Activated CD4-positive, CD25-positive, alpha-beta regulatory T cell treated with anti-CD3 and anti-CD28 coated beads, Interleukin-2, amount 50 U/mL, for 24 hours (primary cell): ENCODE results near the gene RGR.

Experiments used
- ATAC-seq, 2 donors: fragments of 150-1000 bp; cut with Tn5 transposase; one replicate each; pipeline ENCODE4 v1.10.0; 2021; ENCODE audit warnings: mild to moderate bottlenecking in 1 of 2, moderate library complexity in 1 of 2

The RGR gene

DNA sequence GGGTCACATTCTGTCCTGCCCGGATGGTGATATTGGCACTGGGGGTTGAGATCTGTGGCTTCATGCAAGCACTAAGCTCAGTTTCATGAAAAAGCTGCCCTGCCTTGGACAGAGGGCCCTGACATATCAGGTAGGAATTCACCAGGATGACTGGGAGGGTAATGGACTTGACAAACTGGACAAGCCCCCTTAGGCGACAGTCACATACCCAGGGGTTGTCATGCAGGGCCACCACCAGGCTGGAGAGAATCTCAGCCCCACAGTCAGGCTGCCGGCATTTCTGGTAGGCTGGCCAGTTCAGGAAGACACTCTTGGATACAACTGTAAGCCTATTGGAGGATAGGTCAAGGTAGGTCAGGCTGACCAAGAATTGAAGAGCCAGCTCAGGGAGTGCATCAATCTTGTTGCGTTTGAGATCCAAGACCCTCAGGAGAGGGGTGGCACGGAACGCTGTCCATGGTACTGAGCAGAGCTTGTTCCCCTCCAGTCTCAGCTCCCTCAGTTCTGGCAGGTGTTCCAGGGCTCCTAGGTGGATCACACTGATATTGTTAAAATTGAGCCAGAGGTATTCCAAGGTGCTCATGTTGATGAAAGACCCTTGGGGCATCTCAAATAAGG is 20.3 kb upstream of the RGR start:
- no peak for ATAC-seq

DNA sequence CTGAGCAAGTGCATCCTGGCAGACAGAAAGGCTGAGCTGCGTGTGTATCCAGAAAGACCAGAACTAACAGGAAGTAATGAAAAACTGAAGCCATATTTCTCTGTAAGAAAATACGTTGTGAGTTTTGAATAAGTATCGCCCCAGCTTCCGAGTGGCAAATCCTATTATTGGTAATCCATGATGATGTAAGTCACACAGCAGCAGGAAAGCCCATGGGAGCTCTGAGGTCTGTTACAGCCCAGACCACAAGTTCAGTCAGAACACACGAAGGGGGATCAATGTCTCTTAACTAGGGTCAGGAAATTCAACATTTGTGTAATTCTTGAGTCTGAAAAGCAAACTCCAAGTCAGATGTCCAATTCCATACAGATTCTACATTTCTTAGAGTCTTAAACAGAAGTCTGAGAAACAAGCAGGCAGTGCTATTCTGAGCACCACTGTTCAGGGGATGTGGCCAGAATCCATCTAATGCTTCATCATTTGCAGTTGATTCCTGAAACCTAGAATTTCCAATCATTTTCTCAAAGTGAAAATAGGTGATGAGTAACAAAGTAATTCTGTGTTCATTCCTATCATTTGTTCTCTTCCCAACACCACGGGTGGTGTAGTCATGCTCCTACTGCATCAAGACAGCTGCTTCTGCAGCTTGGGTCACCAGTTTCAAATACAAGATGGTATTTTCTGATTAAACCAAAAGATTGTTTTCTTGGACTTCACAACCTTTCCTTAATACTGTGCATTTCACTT is 19.3 kb upstream of the RGR start, which contains the start of gene LRIT2:
Gene LRIT2, minus strand, starts transcription at position 118 of the 747 bp plus-strand sequence. Its CDS starts 24 bp downstream, at position 94.
- ATAC-seq: no peak

DNA sequence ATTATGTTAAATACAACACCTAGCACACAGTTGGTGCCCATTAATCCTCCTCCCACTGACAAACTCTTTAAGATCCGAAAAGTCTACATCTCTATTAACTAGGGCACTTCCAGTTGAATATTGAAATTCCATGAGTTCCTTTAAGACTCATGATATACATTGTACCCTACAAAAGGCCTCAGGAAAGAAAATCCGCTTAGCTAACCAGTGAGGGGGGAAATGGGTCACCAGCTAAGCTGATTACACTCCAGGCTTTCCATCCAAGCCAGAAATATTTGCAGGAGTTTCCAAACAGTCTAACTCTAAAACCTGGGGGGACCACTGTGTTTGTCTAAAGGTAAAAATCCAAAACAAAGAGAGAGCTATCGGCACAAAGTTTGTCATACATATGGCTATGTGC is 18.2 kb upstream of the RGR start:
- no peak for ATAC-seq

DNA sequence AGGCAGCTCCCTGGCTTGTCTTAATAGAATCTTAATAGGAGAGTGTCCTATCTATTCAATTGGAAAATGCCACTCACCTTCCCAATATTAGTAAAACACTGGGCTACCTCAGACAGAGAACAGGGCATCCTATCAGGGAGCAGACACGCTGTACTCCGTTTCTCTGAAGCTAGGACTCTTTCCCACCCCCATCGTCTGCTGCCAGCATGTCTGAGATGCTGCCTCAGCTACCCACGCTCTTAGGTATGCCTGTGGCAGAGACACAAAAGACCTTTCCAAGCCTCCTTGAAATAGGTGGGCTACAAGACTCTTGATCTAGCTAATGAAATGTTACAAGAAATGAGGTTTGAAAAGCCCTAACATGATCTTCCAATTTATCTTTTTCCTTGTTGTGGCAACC is 17.0 kb upstream of the RGR start:
- no peak for ATAC-seq

DNA sequence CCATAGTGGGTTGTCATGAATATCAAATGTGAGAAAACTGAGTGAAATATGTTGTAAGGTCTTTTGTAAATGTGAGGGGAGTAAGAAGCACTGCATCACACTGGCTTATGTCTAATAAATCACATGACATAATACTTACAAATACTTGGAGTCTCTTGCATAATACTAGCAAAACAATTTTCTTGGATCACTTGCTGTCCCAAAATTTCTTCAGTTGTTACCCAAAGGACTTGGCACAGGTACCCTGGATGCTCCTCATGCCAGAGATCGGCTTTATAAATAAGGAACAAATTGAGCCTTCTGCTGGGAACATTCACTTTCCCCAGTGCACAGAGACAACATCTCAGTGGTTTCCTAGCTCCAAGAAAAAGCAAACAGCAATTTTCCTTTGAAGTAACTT is 14.5 kb upstream of the RGR start:
- no peak for ATAC-seq

DNA sequence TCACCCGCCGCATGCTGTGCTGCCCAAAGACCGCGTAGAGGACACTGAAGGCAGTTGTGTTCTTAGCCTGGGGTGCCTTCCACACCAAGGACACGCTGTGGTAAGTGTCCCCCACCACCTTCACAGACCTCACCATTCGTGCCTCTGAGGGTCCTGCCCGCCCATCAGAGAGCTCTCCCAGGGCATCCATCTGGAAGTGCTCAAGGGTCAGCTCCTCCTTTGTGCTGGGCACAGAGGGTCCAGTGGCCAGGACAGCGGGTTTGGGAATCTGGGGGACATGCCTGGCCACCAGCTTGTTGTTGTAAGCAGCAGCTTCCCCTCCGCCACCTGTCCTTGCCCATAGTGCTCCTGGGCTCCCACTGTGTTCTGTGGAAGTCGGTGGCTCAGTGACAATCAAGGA is 12.5 kb upstream of the RGR start:
- no peak for ATAC-seq

DNA sequence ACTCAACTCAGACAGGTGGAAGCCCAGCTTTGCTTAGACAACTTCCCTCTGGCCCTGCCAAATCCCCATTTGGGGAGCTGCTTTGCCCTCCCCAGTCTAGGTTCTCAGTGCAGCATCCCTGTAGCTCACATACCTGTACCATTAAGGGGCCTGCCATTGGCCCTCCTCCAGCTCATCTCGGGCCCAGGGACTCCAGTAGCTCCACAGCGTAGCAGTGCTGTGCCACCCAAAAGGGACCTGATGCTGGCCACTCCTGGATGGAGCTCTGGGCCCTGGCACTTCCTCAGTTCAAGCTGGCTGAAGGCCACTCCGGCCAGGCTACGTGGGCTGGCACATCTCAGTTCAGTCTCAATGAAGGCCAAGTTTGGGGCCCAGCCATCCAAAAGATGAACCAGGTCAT is 10.9 kb upstream of the RGR start:
- ATAC-seq: no peak

DNA sequence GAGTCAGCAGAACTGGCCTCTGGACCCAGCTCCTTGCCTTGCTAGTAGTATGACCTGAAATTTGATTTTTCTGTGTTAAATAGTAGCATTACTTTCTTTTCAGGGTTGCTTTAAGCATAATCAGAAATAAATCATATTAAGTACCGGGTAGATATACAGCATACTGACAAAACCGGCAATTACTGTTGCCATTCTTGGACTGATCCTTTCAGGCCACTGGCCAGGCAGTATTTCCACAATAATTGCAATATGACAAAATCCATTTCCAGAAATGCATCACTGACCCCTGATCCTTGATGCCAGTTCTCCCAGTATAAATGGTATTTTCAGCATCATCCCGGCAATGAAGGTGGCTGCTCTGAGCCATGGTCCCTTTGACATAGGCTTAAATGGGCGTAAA is 10.4 kb upstream of the RGR start:
- ATAC-seq: no peak

DNA sequence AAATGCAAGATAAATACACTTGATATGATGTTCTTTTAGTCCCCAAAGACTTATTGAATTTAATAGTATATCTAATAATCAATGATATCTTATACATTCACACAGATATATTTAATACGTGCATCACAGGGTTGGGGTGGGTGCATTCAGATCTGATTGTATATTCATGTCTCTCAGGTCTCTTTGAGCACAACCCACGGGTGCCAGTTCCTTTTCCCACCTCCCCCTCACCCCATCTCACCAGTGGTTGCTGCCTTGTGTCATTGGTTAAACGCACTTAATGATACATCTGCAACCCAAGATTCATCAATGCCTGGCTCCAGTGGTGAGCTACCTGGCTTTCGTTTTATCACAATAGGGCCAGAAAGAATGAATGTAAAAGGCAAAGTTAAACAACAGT is 9.8 kb upstream of the RGR start:
- ATAC-seq: no peak

DNA sequence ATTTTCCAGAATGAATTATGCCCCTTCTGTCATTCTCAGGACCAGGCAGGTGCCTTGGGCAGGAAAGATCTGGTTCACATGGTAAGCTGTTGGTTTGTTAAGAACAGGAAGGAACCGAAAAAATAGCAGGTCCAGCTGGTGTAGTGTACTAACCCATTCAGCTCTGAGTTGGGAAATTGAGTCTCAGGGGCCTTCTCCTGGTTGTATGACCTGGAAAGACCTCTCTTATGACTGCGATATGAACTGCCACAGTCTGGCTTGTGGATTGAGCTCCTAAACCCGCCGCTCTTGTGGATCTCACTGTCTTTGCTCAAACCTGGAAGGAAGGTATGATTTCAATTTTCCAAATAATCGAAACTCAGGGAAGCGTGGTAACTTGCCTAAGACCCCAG is 8.1 kb upstream of the RGR start:
- no peak for ATAC-seq

DNA sequence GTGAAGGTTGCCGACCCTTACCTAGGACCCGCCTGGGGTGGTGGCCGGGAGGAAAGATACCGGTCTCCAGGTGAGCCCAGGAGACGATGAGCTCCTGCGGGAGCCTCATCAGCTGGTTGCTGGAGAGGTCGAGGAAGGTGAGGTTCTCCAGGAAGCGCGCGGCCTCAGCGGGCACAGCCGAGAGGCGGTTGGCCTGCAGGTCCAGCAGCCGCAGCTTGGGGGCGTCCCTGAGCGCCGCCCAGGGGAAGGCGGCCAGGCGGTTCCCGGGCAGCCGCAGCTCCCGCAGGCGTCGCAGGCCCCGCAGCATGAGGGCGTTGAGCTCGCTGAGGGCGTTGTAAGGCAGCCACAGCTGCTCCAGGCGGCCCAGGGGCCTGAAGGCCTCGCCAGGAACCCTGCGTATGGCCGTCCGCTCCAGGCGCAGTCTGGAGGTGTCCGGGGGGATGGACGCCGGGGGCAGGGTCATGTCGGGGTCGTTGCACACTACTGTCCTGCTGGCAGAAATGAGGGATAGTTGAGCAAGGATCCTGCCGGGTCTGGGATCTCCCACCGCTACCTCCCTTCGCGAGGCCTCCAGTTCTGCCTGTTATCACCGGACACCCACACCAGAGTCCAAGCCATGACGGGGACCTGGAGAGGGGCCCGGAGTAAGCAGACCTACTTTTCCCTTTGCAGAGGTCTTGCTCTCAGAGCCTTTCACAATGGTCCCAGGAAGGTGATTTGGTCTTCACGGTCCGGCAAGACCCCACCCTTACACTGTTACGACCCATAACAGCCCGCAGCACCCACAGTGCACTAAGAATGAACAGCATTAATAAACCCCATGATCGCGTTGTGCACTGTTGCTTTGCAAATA is 7.4 kb upstream of the RGR start:
- ATAC-seq: no peak

DNA sequence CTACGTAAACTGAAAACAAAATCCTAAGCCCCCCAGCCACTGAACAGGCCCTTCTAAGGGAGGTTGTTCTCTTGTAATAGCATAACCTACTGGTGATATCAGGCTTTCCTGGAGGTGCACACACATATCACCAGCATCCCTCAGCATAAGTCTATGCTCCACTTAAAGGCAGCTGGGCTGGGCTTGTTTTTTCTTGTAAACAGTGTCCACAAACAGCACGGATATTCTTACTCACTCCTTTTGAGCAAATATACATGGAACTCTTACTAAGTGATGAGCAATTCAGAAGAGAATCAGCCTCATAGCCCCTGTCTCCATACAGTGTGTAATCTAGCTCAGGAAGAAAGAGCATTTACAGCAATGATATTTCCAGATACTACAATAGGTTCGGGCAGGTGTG is 5.9 kb upstream of the RGR start:
- ATAC-seq: no peak

DNA sequence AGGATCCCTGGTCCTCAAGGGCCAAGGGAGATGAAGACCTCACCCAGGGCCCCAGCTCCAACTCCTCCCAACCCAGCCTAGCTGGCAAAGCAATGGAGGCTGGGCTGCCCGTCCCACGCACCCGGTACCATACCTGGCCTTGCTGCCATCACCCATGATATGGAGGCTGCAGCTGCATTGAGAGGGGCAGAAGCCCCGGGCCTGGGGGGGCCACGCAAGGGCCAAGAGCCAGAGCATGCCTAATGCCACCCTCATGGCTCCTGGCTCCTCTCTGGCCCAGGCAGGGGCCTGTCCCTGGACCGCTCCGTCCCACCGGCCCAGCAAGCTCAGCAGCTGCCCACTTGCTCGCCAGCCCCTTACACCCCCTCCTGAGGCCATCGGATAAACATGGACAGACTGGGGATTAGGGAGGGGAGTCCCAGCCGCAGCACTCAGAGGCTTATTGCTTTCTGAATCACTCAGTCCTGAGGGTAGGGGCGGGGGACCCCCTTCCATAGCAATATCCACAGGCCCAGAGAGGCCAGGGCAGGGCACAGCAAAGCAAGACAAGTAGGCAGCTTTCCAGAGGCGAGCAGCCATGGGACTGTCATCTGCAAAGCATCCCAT is 3.6 kb upstream of the RGR start, which contains the start of gene LRIT1:
Gene LRIT1, minus strand, starts transcription at position 362 of the 606 bp plus-strand sequence. Its CDS starts 107 bp downstream, at position 255.
- no peak for ATAC-seq

DNA sequence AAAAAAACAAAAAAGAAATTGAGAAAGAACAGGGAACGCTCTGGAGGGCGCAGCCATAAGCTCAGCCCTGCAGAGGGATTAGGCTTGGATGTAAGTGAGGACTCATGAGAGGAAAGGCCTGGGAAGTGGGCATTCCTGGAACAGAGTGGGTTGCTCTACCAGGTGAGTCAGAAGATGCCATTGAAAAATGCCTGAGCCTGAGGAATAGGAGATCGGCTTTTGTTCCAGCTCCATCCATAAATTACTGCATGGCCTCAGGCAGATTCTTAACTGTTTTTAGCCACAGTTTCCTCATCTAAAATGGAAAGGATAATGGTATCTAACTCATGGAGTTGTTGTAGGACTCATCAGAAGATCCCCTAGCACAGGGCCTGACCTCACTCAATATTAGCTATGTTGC is 1.1 kb upstream of the RGR start:
- ATAC-seq: no peak

DNA sequence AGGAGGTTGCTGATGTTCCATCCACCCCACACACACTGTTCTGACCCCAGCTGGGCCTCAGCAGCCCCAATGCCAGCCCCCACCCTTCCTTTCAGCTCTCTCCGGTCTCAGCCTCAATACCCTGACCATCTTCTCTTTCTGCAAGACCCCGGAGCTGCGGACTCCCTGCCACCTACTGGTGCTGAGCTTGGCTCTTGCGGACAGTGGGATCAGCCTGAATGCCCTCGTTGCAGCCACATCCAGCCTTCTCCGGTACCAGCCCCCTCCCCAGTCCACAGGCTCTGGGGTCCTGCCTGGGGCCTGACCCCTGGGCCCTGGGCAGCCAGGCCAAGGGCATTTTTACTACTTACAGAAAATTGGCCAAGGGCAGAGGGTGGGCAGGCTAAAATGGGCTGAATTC is 2.6 kb downstream of the RGR start:
- ATAC-seq: no peak

DNA sequence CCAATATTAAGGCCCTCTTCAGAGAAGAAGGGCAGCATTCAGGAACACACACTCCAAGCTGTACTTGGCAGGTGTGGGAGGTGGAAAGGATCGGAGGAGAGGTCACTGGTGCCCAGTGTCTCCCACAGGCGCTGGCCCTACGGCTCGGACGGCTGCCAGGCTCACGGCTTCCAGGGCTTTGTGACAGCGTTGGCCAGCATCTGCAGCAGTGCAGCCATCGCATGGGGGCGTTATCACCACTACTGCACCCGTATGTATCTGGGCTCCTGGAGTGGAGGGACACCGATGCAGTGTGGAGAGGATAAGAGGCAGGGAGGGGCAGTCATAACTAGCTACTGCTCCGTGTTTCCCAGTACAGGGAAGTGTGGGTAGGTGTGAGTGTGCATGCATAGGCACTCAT is 3.9 kb downstream of the RGR start:
- ATAC-seq: no peak

DNA sequence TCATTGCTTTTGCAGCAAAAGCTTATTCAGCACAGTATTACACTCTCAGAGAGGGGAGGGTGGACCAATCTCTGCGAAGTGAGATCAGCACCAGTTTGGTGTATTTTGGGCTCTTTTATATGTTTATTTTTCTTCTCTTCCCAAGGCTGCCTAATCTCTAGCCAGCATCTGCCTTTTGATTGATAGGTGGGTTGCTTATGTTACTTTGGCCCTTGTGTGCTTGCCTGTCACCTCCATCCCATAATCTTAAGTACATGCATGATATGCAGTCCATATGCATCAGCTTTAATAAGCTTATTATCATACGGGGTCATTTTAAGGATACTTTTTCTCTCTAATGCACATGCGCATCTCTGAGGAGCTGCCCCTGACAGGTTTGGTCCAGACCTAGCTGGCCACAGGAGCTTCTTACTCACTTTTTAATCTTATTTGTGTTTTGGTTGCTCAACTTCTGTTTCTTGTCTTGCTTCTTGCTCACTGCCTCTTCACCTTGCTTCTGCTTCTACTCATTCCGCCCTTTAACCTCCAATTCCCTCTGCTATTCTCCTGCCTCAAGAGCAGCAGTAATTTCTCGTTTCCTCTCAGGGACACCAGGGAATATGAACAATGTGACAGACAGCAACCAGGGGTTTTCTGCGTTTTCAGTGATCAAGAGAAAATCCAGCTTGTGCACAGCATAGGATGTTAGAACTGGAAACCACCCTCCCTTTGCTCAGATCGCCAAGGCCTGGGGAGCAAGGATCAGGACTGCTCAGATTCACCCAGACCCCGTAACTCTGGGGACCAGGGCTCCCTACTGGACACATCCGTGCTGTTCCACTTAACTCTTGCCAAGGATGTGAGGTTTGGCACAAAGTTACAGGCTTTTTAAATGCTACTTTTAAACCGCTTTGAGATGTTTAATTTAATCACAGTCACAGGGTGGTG is 10.0 kb downstream of the RGR start:
- ATAC-seq: no peak

DNA sequence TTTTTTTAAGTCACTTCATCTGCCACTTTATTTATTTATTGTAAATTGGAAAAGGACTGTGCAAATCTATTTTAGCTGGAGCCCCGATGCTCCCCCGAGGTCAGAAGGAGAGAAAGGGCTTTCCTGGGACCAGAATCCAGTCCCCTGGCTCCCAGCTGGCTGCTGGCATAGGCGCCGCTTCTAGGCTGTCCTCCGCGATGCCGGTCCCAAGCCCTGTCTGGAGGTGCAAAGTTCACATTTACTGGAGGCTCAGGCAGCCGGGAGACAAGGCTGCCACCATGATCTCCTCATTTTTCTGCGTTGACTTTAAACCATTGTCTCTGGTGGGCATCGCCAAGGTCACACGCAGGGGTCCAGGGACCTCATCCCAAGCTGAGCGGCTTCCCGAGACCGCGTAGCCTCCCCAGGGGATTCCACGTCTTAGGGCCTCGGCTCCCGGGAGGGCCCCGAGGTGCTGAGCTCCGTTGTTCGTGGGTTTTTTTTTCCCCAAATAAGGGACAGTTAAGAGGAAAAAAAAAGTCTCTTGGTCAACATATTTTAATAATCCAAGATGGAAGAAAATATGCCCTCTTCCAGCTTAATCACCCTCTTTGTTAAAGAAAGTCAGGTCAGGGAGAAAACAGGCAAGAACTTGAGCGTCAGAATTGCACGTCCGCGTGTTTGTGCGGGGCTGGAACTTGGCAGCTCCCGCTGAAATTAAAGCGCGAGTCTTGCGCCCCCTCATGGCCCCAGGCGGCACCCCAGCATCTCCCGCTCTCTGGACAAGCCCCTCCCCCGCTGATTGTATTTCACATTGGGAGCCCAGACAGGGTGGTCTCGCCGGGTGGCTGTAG is 11.9 kb downstream of the RGR start:
- ATAC-seq: no peak

DNA sequence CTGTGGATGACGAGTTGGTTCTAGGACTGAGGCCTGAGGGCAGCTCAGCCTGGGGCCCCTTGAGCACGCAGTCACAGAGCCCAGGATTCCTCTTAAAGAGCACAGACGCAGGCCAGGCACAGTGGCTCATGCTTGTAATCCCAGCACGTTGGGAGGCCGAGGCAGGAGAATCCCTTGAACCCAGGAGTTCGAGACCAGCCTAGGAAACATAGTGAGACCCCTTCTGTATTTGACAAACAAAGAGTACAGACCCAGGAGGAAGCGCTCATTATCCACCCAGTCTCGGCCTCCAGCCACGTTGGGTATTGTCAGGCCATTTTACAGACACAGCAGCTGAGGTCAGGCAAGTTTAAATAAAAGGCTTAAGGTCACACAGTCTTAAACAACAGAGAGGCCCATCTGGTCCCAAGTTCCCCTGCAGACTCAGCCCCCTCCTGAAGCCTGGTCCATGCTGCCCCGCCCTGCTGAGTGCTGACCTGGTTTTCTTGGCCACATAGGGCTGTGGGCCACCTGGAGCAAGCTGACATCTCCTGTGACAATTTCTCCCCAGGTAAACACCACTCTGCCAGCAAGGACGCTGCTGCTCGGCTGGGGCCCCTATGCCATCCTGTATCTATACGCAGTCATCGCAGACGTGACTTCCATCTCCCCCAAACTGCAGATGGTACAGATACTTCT is 12.6 kb downstream of the RGR start:
- ATAC-seq: no peak

DNA sequence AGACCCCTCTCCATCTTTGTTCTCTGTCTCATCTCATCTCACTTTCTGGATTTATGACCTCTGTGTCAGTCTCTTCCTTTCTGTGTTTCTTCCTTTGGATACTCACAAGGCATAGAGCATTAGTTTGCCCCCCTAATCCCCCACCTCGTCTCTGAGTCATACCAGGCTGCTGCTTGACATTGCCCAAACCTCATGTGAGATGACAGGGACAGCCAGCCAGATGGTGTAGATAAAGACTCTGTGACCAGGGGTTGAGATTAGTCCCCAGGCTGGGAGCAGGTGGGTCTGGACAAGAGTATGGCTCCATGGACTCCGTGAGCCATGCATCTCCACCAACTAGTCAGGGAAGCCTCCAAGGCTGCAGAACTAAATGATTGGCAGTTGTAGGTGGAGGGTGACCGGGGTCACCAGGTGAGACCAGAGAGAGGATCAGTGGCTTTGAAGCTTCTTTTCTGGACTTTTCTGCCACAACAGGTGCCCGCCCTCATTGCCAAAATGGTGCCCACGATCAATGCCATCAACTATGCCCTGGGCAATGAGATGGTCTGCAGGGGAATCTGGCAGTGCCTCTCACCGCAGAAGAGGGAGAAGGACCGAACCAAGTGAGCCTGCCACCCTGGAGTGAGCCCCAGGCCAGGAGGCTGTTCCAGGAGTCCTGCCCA is 13.3 kb downstream of the RGR start:
- ATAC-seq: no peak
